ENCODE measurements around the gene LIPC. TPM values are rescaled to one million over a fixed set of nuclear protein-coding genes. Genes with fewer than 3 reads are reported as not detected.

The LIPC gene
- total RNA-seq, 1 donor from 2014 or later: not detected

DNA sequence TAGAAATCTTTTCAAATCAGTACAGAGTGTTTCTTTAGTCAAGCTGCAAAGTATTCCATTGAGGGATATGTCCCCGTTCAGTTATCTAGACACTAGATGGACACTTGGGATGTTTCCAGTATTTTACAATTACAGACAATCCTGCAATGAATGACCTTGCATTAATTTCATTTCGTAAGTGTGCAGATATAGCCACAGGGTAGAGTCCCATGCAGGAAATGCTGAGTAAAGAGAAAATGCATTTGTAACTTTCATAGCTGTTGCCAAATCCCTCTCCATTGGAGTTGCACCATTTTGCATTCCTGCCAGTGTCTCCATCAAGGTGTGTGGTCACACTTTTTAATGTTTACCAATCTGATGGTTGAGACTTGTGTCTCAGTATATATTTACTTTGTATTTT, 92.5 kb downstream of the LIPC start:
- Mint-ChIP-seq H3K4me1 (ENCODE audit: unreplicated experiment) (peaks cover 34% of the 10 kb centered on the region), H3K27me3 (ENCODE audit: unreplicated experiment) (peaks cover 6% of the 10 kb centered on the region), H3K36me3 (ENCODE audit: low read depth, unreplicated experiment) (no peaks in the 10 kb centered on the region), H3K27ac (ENCODE audit: unreplicated experiment) (no peak overlapping the region), H3K4me3 (ENCODE audit: unreplicated experiment) (no peak overlapping the region), H3K9me3 (ENCODE audit: unreplicated experiment) (no peaks in the 10 kb centered on the region)
- TF ChIP-seq, protein P1, sequence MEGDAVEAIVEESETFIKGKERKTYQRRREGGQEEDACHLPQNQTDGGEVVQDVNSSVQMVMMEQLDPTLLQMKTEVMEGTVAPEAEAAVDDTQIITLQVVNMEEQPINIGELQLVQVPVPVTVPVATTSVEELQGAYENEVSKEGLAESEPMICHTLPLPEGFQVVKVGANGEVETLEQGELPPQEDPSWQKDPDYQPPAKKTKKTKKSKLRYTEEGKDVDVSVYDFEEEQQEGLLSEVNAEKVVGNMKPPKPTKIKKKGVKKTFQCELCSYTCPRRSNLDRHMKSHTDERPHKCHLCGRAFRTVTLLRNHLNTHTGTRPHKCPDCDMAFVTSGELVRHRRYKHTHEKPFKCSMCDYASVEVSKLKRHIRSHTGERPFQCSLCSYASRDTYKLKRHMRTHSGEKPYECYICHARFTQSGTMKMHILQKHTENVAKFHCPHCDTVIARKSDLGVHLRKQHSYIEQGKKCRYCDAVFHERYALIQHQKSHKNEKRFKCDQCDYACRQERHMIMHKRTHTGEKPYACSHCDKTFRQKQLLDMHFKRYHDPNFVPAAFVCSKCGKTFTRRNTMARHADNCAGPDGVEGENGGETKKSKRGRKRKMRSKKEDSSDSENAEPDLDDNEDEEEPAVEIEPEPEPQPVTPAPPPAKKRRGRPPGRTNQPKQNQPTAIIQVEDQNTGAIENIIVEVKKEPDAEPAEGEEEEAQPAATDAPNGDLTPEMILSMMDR (IDR thresholded peaks at IDR 0.05; ENCODE audit: unreplicated experiment): no peak
- DNase-seq (ENCODE audit: low spot score): no peak

DNA sequence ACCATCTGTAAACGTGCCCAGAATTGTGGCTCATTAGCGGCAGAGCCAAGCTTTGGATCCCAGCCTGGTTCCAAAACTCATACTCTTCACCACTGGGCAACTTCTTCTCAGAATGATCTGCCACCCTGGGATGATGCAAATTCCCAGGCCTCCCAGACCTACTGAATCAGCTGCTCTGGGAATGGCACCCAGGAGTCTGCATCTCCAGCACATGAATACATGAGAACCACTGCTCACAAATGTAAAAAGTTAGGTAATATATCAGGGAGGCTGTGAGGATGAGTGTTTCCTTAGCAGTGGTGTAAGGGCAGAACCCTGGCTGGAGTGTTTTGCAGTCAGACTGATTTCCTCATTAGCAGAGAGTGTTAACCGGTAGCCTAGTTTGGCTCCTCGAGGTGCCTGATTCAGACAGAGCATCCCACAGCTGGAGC, 94.2 kb downstream of the LIPC start:
- H3K27ac Mint-ChIP-seq (ENCODE audit: unreplicated experiment): no peak overlapping the region

DNA sequence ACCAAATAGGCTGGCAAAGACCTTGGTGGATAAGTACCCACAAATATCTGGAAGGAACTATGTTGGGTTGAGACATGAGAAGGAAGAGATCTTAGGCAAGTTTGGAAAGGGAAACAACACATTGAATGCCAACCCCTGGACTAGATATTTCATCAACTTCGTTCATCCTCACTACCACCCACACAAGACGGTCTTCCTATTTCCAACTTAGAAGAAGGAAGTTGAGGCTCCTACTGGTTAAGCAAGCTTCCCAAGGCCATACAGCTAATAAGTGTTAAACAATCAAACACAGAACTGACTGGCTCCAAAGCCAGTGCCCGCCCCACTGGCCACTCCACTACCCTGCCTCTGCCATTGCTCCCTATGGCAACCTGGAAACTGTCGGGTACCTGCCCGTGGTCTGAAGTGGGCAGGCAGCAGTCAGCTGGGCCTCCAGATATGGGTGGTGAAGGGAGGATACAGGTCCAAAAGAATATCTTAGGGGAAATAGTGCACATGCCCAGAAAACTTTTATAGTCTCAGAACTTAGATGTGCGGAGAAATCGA, 94.9 kb downstream of the LIPC start:
- TF ChIP-seq, protein P1 (IDR thresholded peaks at IDR 0.05; ENCODE audit: unreplicated experiment): no peak
- Mint-ChIP-seq H3K27ac (ENCODE audit: unreplicated experiment) (no peak overlapping the region), H3K9me3 (ENCODE audit: unreplicated experiment) (no peaks in the 10 kb centered on the region), H3K4me1 (ENCODE audit: unreplicated experiment) (peaks cover 11% of the 10 kb centered on the region), H3K4me3 (ENCODE audit: unreplicated experiment) (no peak overlapping the region), H3K27me3 (ENCODE audit: unreplicated experiment) (no peaks in the 10 kb centered on the region), H3K36me3 (ENCODE audit: low read depth, unreplicated experiment) (no peaks in the 10 kb centered on the region)
- DNase-seq (ENCODE audit: low spot score): no peak

More for the DNA sequence above, 94.2 kb downstream of the LIPC start:
- Mint-ChIP-seq H3K4me1 (ENCODE audit: unreplicated experiment) (peaks cover 18% of the 10 kb centered on the region), H3K4me3 (ENCODE audit: unreplicated experiment) (no peak overlapping the region), H3K27me3 (ENCODE audit: unreplicated experiment) (peaks cover 2% of the 10 kb centered on the region), H3K9me3 (ENCODE audit: unreplicated experiment) (no peaks in the 10 kb centered on the region), H3K36me3 (ENCODE audit: low read depth, unreplicated experiment) (no peaks in the 10 kb centered on the region)
- TF ChIP-seq, protein P1 (IDR thresholded peaks at IDR 0.05; ENCODE audit: unreplicated experiment): no peak
- no peak for DNase-seq (ENCODE audit: low spot score)

DNA sequence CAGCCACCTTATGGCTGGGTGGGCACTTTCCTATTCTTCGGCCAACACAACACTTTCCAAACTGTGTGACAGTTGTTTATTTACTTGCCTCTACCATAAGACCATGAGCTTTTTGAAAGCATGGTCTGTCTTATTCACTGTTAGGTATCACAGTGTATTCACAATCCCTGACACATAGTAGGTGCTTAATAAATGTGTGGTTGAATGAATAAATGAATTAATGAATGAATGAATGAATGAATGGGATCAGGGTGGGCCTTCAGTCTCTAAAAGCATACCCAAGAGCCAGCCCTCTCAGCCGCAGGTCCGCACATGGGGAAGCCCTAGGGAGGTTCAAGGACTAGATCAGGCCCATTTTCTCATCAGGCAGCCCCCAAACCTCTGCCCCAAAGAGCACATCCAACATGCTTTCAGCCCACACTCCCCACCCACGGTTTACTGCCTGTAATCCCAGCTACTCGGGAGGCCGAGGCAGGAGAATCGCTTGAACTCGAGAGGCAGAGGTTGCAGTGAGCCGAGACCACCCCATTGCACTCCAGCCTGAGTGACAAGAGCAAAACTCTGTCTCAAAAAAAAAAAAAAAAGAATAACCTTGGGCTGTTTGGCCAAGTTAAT, 95.9 kb downstream of the LIPC start:
- H3K36me3 Mint-ChIP-seq (ENCODE audit: low read depth, unreplicated experiment): no peaks in the 10 kb centered on the region
- TF ChIP-seq, protein P1 (IDR thresholded peaks at IDR 0.05; ENCODE audit: unreplicated experiment): no peak
- H3K4me3 Mint-ChIP-seq (ENCODE audit: unreplicated experiment): no peak overlapping the region

DNA sequence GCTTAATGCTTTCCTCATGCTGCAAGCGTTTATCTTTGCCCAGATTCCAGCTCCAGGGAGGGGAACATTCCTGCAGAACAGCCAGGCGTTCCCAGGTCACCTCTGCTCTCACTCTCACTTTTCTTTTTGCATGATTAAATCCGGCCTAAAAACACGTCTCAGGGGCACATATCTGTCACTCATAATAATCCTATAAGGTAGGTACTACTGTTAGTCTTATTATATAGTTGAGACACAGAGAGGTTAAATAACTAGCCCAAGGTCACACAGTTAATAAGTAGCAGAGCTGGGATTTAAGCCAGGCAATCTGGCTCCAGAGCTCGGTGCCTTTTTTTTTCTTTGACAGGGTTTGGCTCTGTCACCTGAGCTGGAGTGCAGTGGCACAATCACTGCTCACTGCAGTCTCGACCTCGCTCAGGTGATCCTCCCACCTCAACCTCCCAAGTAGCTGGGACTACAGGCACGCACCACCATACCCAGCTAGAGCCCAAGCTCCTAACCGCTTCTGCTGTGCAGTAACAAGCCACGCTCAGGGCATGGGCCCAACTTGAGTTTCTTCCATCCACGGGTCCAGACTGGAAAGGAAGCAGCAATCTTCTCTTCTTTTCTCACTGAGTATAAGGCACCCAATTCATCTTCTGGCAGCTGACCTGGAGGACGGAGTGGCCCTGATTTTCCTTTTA, 96.5 kb downstream of the LIPC start:
- H3K27ac Mint-ChIP-seq (ENCODE audit: unreplicated experiment): no peak overlapping the region
- no peaks in the 10 kb centered on the region for H3K36me3 Mint-ChIP-seq (ENCODE audit: low read depth, unreplicated experiment)
- H3K27me3 Mint-ChIP-seq (ENCODE audit: unreplicated experiment): no peaks in the 10 kb centered on the region
- no peak overlapping the region for H3K4me3 Mint-ChIP-seq (ENCODE audit: unreplicated experiment)
- no peak for DNase-seq (ENCODE audit: low spot score)
- H3K4me1 Mint-ChIP-seq (ENCODE audit: unreplicated experiment): no peaks in the 10 kb centered on the region
- TF ChIP-seq, protein P1 (IDR thresholded peaks at IDR 0.05; ENCODE audit: unreplicated experiment): no peak
- no peaks in the 10 kb centered on the region for H3K9me3 Mint-ChIP-seq (ENCODE audit: unreplicated experiment)

More for the DNA sequence above, 95.9 kb downstream of the LIPC start:
- peaks cover 1% of the 10 kb centered on the region for H3K4me1 Mint-ChIP-seq (ENCODE audit: unreplicated experiment)
- no peaks in the 10 kb centered on the region for H3K9me3 Mint-ChIP-seq (ENCODE audit: unreplicated experiment)
- no peaks in the 10 kb centered on the region for H3K27me3 Mint-ChIP-seq (ENCODE audit: unreplicated experiment)
- no peak for DNase-seq (ENCODE audit: low spot score)
- no peak overlapping the region for H3K27ac Mint-ChIP-seq (ENCODE audit: unreplicated experiment)

Measured in endothelial cell (in vitro differentiated cells).